Naive B cell (primary cell): ENCODE measurements around the gene PRKCB. TPM values are rescaled to one million over a fixed set of nuclear protein-coding genes. Genes with fewer than 3 reads are reported as not detected.
A peak's percentile ranks its signal among the peaks of the same experiment; 100 is the strongest.

ENCODE experiments used
- ATAC-seq, 2 donors: fragments of 150-1000 bp; cut with Tn5 transposase; 2 replicates each; pipeline ENCODE4 v1.10.0; 2021; ENCODE audit warnings: low read depth in 2 of 2, mild to moderate bottlenecking in 2 of 2, moderate library complexity in 2 of 2
- DNase-seq: peaks from one replicate; pipeline ENCODE4 v3.0.0; 2022
- H3K27ac Mint-ChIP-seq, 6 donors: one replicate each; pipeline ENCODE4 v1.8.0; 2020 to 2022; ENCODE audit warnings: mild to moderate bottlenecking in 6 of 6, mixed read lengths in 6 of 6, moderate library complexity in 5 of 6, inconsistent platforms in 2 of 6
- H3K27me3 Mint-ChIP-seq, 3 donors: one replicate each; pipeline ENCODE4 v1.8.0; 2021 to 2022; ENCODE audit warnings: mixed read lengths in 3 of 3, mild to moderate bottlenecking in 1 of 3
- H3K36me3 Mint-ChIP-seq, 2 donors: one replicate each; pipeline ENCODE4 v1.8.0; 2020 to 2022; ENCODE audit warnings: mixed read lengths in 2 of 2, inconsistent platforms in 1 of 2, mild to moderate bottlenecking in 1 of 2
- H3K4me1 Mint-ChIP-seq, 3 donors: one replicate each; pipeline ENCODE4 v1.8.0; 2020 to 2022; ENCODE audit warnings: mixed read lengths in 3 of 3, inconsistent platforms in 1 of 3, mild to moderate bottlenecking in 1 of 3, moderate library complexity in 1 of 3
- H3K4me3 Mint-ChIP-seq, 8 donors: one replicate each; pipeline ENCODE4 v1.8.0; 2020 to 2022; ENCODE audit warnings: mild to moderate bottlenecking in 8 of 8, mixed read lengths in 8 of 8, moderate library complexity in 8 of 8, inconsistent platforms in 2 of 8
- H3K9me3 Mint-ChIP-seq, 7 donors: one replicate each; pipeline ENCODE4 v1.8.0; 2020 to 2022; ENCODE audit warnings: mixed read lengths in 7 of 7, mild to moderate bottlenecking in 5 of 7, inconsistent platforms in 2 of 7, moderate library complexity in 1 of 7
- polyA plus RNA-seq, 6 donors: library from polyadenylated mRNA; unstranded; fragments of 300-500 nt; fragmentation: Illumina TruSeq; gene quantifications; one replicate each; pipeline ENCODE4 v1.2.3, GENCODE V29; 2021; ENCODE audit warnings: low read depth in 6 of 6

Gene PRKCB
- polyA plus RNA-seq, 6 donors from 2014 or later: 213 to 344 (median 285) TPM

DNA sequence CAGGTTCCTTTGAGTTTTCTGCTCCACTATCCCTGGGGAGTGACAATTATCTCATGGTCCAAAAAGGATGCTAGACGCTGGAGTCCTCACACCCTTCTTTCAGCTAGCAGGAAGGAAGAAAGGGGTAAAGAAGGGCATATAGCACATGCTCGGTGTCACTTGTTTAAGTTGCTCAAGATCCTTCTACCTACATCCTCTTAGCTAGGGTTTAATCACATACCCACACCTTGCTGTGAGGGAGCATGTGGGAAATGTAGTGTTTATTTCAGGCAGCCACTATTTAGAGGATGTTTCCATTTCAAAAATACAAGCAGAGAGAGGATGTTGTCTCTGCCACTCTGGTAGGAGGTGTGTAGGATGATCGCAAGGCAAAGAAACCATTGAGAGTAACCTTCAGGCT, 4.5 kb downstream of the PRKCB start:
- no peak for ATAC-seq
- H3K9me3 Mint-ChIP-seq: no peaks in the 10 kb centered on the region

DNA sequence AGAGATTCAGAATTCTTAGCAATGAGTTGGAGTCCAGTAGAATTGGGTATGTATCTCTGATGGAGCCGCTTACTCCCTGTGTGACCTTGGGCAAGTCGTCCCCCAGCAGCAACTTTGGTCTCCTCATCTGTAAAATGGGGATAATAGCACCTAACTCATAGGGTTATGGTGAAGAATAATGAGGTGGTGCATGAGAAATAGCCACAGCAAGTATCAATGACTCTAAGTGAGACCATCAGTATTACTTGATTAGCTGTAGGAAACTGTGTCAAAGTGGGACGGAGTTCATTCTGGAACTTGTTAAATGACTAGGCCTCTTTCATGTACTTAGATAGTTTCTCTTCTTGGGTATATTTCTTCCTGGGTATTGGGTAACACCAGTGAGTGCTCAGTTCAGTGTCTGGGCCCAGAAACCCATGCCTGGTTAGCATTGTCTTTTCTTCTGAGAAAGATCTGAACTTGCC, 6.4 kb downstream of the PRKCB start:
- peak overlapping the region in 5 of 6 donors; percentile 18 to 73 (median 66) for H3K27ac Mint-ChIP-seq
- DNase-seq: no peak
- no peak for ATAC-seq
- H3K27me3 Mint-ChIP-seq: no peaks in the 10 kb centered on the region
- peaks cover 70 to 88% (median 73%) of the 10 kb centered on the region in 3 donors for H3K4me1 Mint-ChIP-seq
- H3K4me3 Mint-ChIP-seq: peak overlapping the region in 5 of 8 donors; percentile 22 to 69 (median 40)
- no peaks in the 10 kb centered on the region for H3K9me3 Mint-ChIP-seq
- peaks cover 20 to 25% of the 10 kb centered on the region in 2 donors for H3K36me3 Mint-ChIP-seq

More for the DNA sequence above, 4.5 kb downstream of the PRKCB start:
- peaks cover 65 to 79% (median 70%) of the 10 kb centered on the region in 3 donors for H3K4me1 Mint-ChIP-seq
- H3K27me3 Mint-ChIP-seq: no peaks in the 10 kb centered on the region
- no peak for DNase-seq
- peak overlapping the region in 7 of 8 donors; percentile 7 to 100 (median 68) for H3K4me3 Mint-ChIP-seq
- peaks cover 18 to 22% of the 10 kb centered on the region in 2 donors for H3K36me3 Mint-ChIP-seq
- peak overlapping the region in 4 of 6 donors; percentile 39 to 90 (median 58) for H3K27ac Mint-ChIP-seq

DNA sequence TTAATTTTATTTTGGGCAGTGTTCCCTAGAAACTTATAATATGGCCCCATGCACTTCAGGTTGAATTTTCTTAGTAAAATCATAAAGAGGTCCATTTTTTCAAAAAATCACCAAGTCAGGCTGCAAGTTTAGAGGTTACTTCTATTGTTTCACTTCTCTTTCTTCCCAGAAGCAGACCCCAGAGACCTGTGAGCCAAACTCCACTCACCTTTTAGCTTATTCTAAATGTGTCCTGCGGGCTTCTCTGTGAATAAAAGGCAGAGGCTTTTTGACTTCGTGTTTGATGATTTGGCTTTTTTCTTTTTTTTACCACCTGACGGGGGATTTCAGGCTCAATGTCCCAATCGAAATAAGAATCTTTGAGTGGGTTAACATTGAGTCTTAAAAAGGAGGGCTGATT, 7.4 kb downstream of the PRKCB start:
- ATAC-seq: peak; percentile 80 to 81
- peaks cover 27% of the 10 kb centered on the region in 2 donors for H3K36me3 Mint-ChIP-seq
- peak overlapping the region in 3 of 6 donors; percentile 30 to 73 (median 58) for H3K27ac Mint-ChIP-seq
- DNase-seq: peak; percentile 58
- H3K27me3 Mint-ChIP-seq: no peaks in the 10 kb centered on the region
- peak overlapping the region; percentile 6 to 83 (median 42) for H3K4me3 Mint-ChIP-seq
- peaks cover 71 to 88% (median 73%) of the 10 kb centered on the region in 3 donors for H3K4me1 Mint-ChIP-seq
- no peaks in the 10 kb centered on the region for H3K9me3 Mint-ChIP-seq

DNA sequence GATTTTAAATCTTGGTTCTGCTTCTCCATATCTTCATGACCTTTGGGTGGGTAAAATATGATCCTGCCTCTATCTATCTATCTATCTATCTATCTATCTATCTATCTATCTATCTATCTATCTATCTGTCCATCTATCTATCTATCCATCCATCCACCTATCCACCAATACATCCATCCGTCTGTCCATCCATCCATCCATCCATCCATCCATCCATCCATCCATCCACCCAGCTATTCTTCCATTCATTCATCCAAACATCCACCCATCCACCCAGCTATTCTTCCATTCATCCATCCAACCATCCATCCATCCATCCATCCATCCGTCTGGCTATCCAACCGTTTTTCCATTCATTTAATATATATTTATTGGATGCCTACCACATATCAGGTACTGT, 11.5 kb downstream of the PRKCB start:
- Mint-ChIP-seq H3K9me3 (no peaks in the 10 kb centered on the region), H3K27me3 (no peaks in the 10 kb centered on the region), H3K4me3 (peak overlapping the region in 3 of 8 donors; percentile 27 to 76 (median 51)), H3K36me3 (peaks cover 19 to 34% of the 10 kb centered on the region in 2 donors), H3K27ac (peak overlapping the region; percentile 2 to 92 (median 76)), H3K4me1 (peaks cover 73 to 88% (median 85%) of the 10 kb centered on the region in 3 donors)
- ATAC-seq: no peak
- DNase-seq: no peak

DNA sequence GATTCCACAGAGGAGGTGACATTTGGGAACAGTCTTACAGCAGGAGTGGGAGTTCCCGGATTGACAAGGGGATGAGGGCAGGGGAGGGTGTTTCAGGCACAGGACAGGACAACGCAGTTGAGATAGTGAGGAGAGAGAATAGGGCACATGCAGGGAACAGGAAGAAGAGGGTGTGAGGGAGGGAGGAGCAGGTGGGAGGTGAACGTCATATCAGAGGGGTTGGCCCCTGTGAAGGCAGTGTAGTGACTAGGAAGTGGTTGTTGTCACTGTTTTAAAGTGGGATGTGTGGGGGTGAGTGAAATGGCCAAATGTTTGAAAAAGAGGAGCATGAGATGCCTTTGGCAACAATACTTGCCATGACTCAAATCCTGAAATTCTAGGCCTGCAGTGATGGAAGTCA, 12.2 kb downstream of the PRKCB start:
- DNase-seq (peak; percentile 31), ATAC-seq (peak; percentile 84 to 86)
- peak overlapping the region; percentile 30 to 88 (median 77) for H3K4me3 Mint-ChIP-seq
- no peaks in the 10 kb centered on the region for H3K27me3 Mint-ChIP-seq
- peak overlapping the region; percentile 62 to 92 (median 90) for H3K27ac Mint-ChIP-seq
- H3K9me3 Mint-ChIP-seq: no peaks in the 10 kb centered on the region
- peaks cover 73 to 88% (median 85%) of the 10 kb centered on the region in 3 donors for H3K4me1 Mint-ChIP-seq
- H3K36me3 Mint-ChIP-seq: peaks cover 19 to 34% of the 10 kb centered on the region in 2 donors

DNA sequence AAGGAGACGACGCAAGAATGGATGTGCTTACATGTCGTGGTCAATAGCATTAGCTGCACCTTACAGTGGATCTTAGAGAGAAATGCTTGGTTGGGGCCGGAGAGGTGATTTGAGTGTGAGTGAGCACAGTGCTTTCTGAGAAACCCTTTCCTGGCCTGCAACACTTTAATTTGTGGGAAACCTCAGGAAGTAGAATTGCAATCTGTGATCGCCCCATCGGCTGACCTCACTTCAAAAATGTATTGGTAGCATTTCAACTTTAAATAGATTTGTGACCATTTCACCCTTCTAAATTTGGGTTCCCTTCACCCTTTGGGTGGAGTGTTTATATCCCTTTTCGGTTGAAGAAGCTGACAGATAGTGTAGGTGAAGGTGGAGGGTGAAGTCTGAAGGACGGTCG, 13.2 kb downstream of the PRKCB start:
- Mint-ChIP-seq H3K36me3 (peaks cover 24 to 39% of the 10 kb centered on the region in 2 donors), H3K4me1 (peaks cover 75 to 91% (median 90%) of the 10 kb centered on the region in 3 donors), H3K27me3 (no peaks in the 10 kb centered on the region), H3K27ac (peak overlapping the region; percentile 8 to 94 (median 68)), H3K9me3 (no peaks in the 10 kb centered on the region), H3K4me3 (peak overlapping the region; percentile 30 to 88 (median 77))
- DNase-seq (no peak), ATAC-seq (no peak)

DNA sequence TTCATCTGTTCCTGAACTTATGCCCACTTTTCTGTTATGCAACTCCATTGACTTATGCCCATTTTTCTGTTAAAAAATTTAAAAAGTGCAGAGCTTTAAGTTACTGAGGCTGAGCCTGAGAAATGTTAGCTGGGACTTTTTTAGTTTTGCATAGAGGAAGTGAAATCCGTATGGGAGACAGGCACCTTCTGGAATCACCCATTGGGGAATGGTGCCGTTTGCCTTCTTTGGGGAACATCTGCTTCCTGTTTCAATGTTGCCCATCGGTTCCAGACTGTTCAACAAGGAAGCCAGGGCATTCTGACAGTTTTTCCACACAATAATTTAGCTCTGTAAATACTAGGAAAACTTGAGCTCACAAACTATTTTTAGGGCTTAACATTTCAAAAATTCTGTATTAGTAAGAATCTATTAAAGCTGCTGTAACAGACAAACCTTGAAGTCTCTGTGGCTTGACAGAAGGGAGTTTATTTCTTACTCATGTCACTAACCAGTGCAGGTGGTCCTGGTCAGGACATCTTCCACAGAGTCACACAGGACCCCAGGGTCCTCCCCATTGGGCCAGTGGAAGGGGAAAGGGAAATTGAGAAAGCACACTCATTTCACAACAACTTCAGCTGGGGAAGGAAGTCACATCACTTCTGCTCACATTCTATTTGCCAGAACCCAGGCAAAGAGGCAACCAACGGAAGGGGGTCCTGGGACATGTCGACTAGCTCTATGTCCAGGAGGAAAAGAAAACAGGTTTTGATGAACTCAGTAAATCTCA, 17.2 kb downstream of the PRKCB start:
- Mint-ChIP-seq H3K4me1 (peaks cover 84 to 98% (median 97%) of the 10 kb centered on the region in 3 donors), H3K4me3 (peak overlapping the region; percentile 13 to 63 (median 48)), H3K27ac (peak overlapping the region in 5 of 6 donors; percentile 13 to 88 (median 73)), H3K36me3 (peaks cover 21 to 27% of the 10 kb centered on the region in 2 donors), H3K9me3 (no peaks in the 10 kb centered on the region), H3K27me3 (no peaks in the 10 kb centered on the region)
- ATAC-seq (peak in 1 of 2 donors; percentile 18), DNase-seq (no peak)

DNA sequence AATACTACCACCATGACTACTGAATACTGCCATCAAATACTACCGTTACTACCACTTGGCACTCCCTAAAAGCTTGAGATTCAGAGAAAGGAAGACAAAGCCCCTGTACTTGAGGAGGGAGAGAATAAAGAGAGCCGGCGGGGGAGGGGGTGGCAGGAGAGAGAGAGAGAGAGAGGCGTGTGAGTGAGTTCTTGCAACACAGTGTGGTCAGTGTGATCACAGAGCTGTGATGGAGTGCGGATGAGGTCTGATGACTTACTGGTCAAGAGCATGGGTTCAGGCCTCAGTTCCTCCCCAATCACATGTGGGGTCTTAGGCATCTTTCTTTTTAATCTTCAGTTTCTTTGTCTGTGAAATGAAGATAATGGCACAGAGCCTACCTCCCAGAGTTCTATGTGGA, 19.2 kb downstream of the PRKCB start:
- Mint-ChIP-seq H3K4me3 (peak overlapping the region in 7 of 8 donors; percentile 3 to 77 (median 35)), H3K27ac (peak overlapping the region in 4 of 6 donors; percentile 75 to 88 (median 82)), H3K27me3 (no peaks in the 10 kb centered on the region), H3K9me3 (no peaks in the 10 kb centered on the region), H3K36me3 (peaks cover 18 to 27% of the 10 kb centered on the region in 2 donors), H3K4me1 (peaks cover 87 to 98% (median 97%) of the 10 kb centered on the region in 3 donors)
- ATAC-seq: no peak
- DNase-seq: no peak

DNA sequence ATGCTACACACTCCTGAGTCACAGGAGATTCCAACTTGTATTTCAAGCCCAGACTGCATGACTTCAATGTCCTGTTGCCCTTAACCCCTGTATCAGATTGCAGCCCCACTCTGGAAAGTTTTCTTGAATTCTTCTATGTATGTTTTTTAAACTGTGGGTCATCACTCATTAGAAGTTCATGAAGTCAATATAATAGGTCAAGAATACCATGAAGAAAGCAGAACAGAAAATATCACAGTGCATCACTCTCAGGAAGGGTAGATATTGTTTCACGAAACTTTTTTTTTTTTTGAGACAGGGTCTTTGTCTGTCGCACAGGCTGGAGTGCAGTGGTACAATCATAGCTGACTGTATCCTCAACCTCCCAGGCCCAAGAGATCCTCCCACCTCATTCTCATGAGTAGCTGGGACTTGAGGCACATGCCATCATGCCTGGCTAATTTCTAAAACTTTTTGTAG, 20.5 kb downstream of the PRKCB start:
- ATAC-seq (peak; percentile 26 to 41), DNase-seq (no peak)
- peak overlapping the region in 5 of 6 donors; percentile 16 to 88 (median 60) for H3K27ac Mint-ChIP-seq
- peak overlapping the region; percentile 10 to 81 (median 40) for H3K4me3 Mint-ChIP-seq
- no peaks in the 10 kb centered on the region for H3K9me3 Mint-ChIP-seq
- peaks cover 80 to 97% (median 90%) of the 10 kb centered on the region in 3 donors for H3K4me1 Mint-ChIP-seq
- peaks cover 15 to 19% of the 10 kb centered on the region in 2 donors for H3K36me3 Mint-ChIP-seq
- H3K27me3 Mint-ChIP-seq: no peaks in the 10 kb centered on the region

DNA sequence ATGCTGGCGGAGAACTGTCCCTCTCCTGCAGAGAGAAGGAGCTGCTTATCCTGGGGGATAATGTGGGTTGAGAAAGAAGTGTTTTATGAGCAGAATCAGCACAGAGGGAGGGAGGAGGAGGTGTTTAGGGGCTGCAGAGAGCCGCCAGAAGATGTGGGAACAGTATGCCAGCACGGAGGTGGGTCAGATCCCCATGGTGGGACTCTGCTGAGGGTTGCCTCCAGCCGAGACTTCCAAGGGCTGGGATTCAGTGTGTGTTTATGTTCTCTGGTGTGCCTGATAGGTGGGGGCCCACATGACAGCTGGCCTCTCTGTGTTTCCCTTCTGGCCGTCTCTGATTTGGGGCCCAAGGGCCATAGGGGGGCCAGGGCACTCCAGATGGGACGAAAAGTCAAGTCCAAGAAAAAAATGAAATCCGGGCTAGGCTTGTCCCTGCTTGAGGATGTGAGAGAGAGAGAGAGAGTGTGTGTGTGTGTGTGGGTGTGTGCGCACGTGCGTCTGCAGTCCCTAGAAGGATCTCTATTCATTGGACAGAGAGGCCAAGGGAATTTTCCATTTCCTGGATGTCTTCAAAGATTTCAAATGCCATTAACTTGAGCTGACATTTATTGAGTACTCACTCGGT, 21.6 kb downstream of the PRKCB start:
- no peaks in the 10 kb centered on the region for H3K9me3 Mint-ChIP-seq
- peak overlapping the region; percentile 28 to 99 (median 66) for H3K27ac Mint-ChIP-seq
- H3K27me3 Mint-ChIP-seq: no peaks in the 10 kb centered on the region
- no peak for DNase-seq
- peaks cover 15 to 19% of the 10 kb centered on the region in 2 donors for H3K36me3 Mint-ChIP-seq
- ATAC-seq: no peak
- peak overlapping the region in 7 of 8 donors; percentile 29 to 86 (median 76) for H3K4me3 Mint-ChIP-seq
- peaks cover 83 to 99% (median 88%) of the 10 kb centered on the region in 3 donors for H3K4me1 Mint-ChIP-seq

DNA sequence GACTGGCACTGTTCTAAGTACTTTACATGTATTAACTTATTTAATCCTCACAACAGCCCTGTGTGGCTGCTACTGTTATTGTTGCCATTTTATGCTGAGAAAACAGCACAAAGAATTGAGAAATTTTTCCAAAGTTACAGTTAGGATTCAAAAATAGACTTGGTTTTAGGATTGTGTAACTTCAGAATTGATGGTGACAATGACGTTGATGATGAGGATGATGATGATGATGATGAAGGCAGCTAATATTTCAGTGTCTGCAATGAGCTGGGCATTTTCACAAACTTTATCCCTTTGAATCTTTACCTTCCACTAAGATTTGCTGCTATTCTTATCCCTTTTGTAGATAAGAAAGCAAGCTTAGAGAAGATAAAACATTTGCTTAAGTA, 22.1 kb downstream of the PRKCB start:
- H3K36me3 Mint-ChIP-seq: peaks cover 15 to 19% of the 10 kb centered on the region in 2 donors

DNA sequence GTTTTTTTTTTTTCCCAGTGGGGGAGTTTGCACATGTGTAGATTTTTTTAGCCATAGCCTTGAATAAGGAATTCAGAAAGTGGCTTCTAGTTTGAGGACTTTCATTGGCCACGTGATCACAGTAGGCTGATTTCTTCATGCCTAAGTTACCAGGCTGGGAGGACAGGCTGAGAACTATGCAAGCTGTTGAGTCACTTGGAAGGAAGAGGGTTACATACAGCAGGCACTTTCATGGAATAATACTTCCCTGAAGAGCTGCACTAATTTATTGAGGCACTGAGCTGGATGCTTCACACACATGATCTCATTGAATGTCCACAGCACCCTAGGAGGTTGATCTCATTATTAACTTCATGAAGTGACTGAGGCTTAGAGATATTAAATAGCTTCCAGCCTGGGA, 22.8 kb downstream of the PRKCB start:
- Mint-ChIP-seq H3K27ac (peak overlapping the region; percentile 52 to 94 (median 86)), H3K27me3 (no peaks in the 10 kb centered on the region), H3K4me1 (peaks cover 77 to 95% (median 82%) of the 10 kb centered on the region in 3 donors), H3K36me3 (peaks cover 14 to 15% of the 10 kb centered on the region in 2 donors), H3K9me3 (no peaks in the 10 kb centered on the region), H3K4me3 (peak overlapping the region; percentile 44 to 88 (median 78))
- DNase-seq (no peak), ATAC-seq (no peak)

More for the DNA sequence above, 22.1 kb downstream of the PRKCB start:
- DNase-seq (no peak), ATAC-seq (no peak)
- H3K27ac Mint-ChIP-seq: peak overlapping the region; percentile 52 to 93 (median 82)
- H3K4me3 Mint-ChIP-seq: peak overlapping the region; percentile 20 to 88 (median 76)
- H3K4me1 Mint-ChIP-seq: peaks cover 78 to 97% (median 83%) of the 10 kb centered on the region in 3 donors
- H3K9me3 Mint-ChIP-seq: no peaks in the 10 kb centered on the region
- no peaks in the 10 kb centered on the region for H3K27me3 Mint-ChIP-seq

DNA sequence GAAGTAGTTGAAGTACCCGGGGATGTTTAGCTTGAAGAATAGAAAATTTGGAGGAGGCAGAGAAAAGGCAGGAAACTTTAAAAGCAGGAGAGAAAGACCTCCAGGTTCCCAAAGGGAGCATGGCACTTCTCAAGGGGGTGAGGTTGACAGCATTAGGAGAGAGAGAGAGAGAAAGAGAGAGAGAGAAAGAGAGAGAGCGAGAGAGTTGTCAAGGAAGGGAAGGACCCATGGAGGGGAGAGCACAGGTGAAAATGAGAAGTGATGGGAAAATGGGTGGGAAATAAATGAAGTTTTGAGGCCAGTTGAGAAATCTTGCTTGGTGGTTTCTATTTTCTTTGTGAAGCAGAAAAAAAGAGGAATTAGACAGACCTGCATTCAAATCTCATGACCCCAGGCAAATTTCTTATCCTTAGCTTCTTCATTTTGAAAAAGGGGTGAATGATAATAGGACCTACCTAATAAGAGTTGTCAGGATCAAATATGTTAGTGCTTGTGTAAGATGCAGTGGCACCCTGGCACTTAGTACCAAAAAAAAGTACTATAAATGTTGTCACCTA, 24.0 kb downstream of the PRKCB start:
- DNase-seq: peak; percentile 40
- peaks cover 4 to 5% of the 10 kb centered on the region in 2 donors for H3K36me3 Mint-ChIP-seq
- H3K27me3 Mint-ChIP-seq: no peaks in the 10 kb centered on the region
- peak; percentile 16 to 19 for ATAC-seq
- peaks cover 74 to 95% (median 80%) of the 10 kb centered on the region in 3 donors for H3K4me1 Mint-ChIP-seq
- H3K27ac Mint-ChIP-seq: peak overlapping the region; percentile 65 to 94 (median 76)
- no peaks in the 10 kb centered on the region for H3K9me3 Mint-ChIP-seq
- H3K4me3 Mint-ChIP-seq: peak overlapping the region; percentile 76 to 88 (median 84)
